CD8-positive, alpha-beta memory T cell (primary cell): ENCODE data around the gene PPP1R14C. TPM values are rescaled to one million over a fixed set of nuclear protein-coding genes. Genes with fewer than 3 reads are reported as not detected.

Source experiments
- CTCF ChIA-PET: fragments of 350-600 bp; sonication (Branson Sonifier 250); formaldehyde crosslinking; loops from one replicate; lab custom pipeline; 2021; ENCODE audit warnings: antibody characterized with exemption; lab: Charles Lee
- POLR2A ChIA-PET: fragments of 350-600 bp; sonication (Branson Sonifier 250); formaldehyde crosslinking; loops from one replicate; lab custom pipeline; 2021; ENCODE audit warnings: antibody characterized with exemption; lab: Charles Lee
- DNase-seq, 5 donors: peaks; one replicate each; pipeline versions ENCODE4 v3.0.0 to v3.0.0-alpha.2; 2020 to 2022; ENCODE audit warnings: mixed read lengths in 1 of 5
- H3K27ac ChIP-seq: one replicate; pipeline ENCODE4 v1.7.0; 2013; ENCODE audit warnings: low read depth, mild to moderate bottlenecking, low read length, moderate library complexity
- H3K27me3 ChIP-seq: 2 replicates; pipeline ENCODE4 v1.7.0; 2013; ENCODE audit warnings: low read length, mild to moderate bottlenecking; ENCODE audit not compliant: insufficient read depth, poor library complexity, severe bottlenecking
- H3K36me3 ChIP-seq: 2 replicates; pipeline ENCODE4 v1.7.0; 2013; ENCODE audit warnings: mild to moderate bottlenecking, low read length, moderate library complexity; ENCODE audit not compliant: insufficient read depth
- H3K4me1 ChIP-seq: 2 replicates; pipeline ENCODE4 v1.7.0; 2013; ENCODE audit warnings: mild to moderate bottlenecking, low read length, moderate library complexity; ENCODE audit not compliant: insufficient read depth
- H3K4me3 ChIP-seq: 2 replicates; pipeline ENCODE4 v1.7.0; 2013; ENCODE audit warnings: mild to moderate bottlenecking, low read length
- H3K9me3 ChIP-seq: 2 replicates; pipeline ENCODE4 v1.7.0; 2013; ENCODE audit warnings: mild to moderate bottlenecking, low read length
- H3K27ac Mint-ChIP-seq, 8 donors: one replicate each; pipeline ENCODE4 v1.8.0; 2020 to 2021; ENCODE audit warnings: mixed read lengths in 8 of 8, mild to moderate bottlenecking in 6 of 8, inconsistent platforms in 3 of 8, moderate library complexity in 3 of 8
- H3K27me3 Mint-ChIP-seq, 2 donors: one replicate each; pipeline ENCODE4 v1.8.0; 2020 to 2021; ENCODE audit warnings: mixed read lengths in 2 of 2, mild to moderate bottlenecking in 1 of 2, moderate library complexity in 1 of 2
- H3K36me3 Mint-ChIP-seq, 3 donors: one replicate each; pipeline ENCODE4 v1.8.0; 2020 to 2021; ENCODE audit warnings: mixed read lengths in 3 of 3, inconsistent platforms in 1 of 3, mild to moderate bottlenecking in 1 of 3
- H3K4me1 Mint-ChIP-seq, 3 donors: one replicate each; pipeline ENCODE4 v1.8.0; 2020 to 2021; ENCODE audit warnings: mixed read lengths in 3 of 3, inconsistent platforms in 1 of 3, mild to moderate bottlenecking in 1 of 3
- H3K4me3 Mint-ChIP-seq, 7 donors: one replicate each; pipeline ENCODE4 v1.8.0; 2020 to 2021; ENCODE audit warnings: mixed read lengths in 7 of 7, mild to moderate bottlenecking in 6 of 7, moderate library complexity in 4 of 7, inconsistent platforms in 2 of 7
- H3K9me3 Mint-ChIP-seq, 5 donors: one replicate each; pipeline ENCODE4 v1.8.0; 2020 to 2022; ENCODE audit warnings: mixed read lengths in 5 of 5, mild to moderate bottlenecking in 3 of 5, moderate library complexity in 2 of 5, inconsistent platforms in 1 of 5
- polyA plus RNA-seq: library from polyadenylated mRNA; unstranded; fragments of 300-500 nt; fragmentation: Illumina TruSeq; gene quantifications from one replicate; pipeline ENCODE4 v1.2.3, GENCODE V29; 2021
- total RNA-seq, 2 experiments: library from RNA; stranded (reverse); gene quantifications; one replicate each; pipeline ENCODE4 v1.2.3, GENCODE V29; 2021

PPP1R14C gene
- total and polyA plus RNA-seq, 3 experiments from 2014 or later: 0.76 to 1.6 (median 1.4) TPM

GRCh38 chr6:150289454-150290071, 146.7 kb downstream of the PPP1R14C start:
- H3K27ac ChIP-seq: no peak overlapping the region
- Mint-ChIP-seq H3K27ac (no peak overlapping the region), H3K27me3 (peaks cover 20 to 31% of the 10 kb centered on the region in 2 donors), H3K4me3 (no peak overlapping the region), H3K36me3 (peaks cover 0 to 7% (median 0%) of the 10 kb centered on the region in 3 donors), H3K4me1 (no peaks in the 10 kb centered on the region), H3K9me3 (no peaks in the 10 kb centered on the region)
- no peaks in the 10 kb centered on the region for H3K27me3 ChIP-seq
- no peak for DNase-seq
- H3K36me3 ChIP-seq: no peaks in the 10 kb centered on the region
- no peak overlapping the region for H3K4me3 ChIP-seq
- no peaks in the 10 kb centered on the region for H3K4me1 ChIP-seq
- no peaks in the 10 kb centered on the region for H3K9me3 ChIP-seq
- POLR2A ChIA-PET: interaction anchor here (0.6 kb wide), 1 partner anchor 9 kb away, joined by 3 read pairs; no protein-coding TSS in a partner anchor
- CTCF ChIA-PET: no interaction called here

DNA sequence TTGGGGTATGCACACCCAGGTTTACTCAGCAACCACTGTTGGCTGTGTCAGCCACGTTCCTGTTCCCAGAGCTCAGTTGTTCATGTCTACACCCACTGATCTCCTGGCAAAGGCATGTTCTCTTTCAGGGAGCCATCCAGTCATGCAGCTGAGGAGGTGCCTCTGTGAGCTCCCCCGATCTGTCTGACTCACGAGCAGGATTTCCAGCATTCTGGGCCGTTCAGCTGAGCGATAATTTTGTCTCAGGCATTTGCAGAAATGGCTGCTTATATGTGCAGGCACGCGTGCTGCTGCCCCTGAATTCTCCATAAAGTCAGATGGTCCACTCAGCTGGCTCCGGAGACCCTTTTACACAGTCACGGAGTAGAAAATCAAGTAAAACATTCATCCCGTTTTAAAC, 147.6 kb downstream of the PPP1R14C start:
- Mint-ChIP-seq H3K36me3 (peaks cover 0 to 7% (median 0%) of the 10 kb centered on the region in 3 donors), H3K4me3 (no peak overlapping the region), H3K4me1 (no peaks in the 10 kb centered on the region), H3K27me3 (peaks cover 16 to 23% of the 10 kb centered on the region in 2 donors), H3K27ac (no peak overlapping the region), H3K9me3 (no peaks in the 10 kb centered on the region)
- no peak for DNase-seq
- H3K4me3 ChIP-seq: no peak overlapping the region
- H3K36me3 ChIP-seq: no peaks in the 10 kb centered on the region
- ChIA-PET POLR2A (no interaction called here), CTCF (no interaction called here)
- H3K4me1 ChIP-seq: no peaks in the 10 kb centered on the region
- H3K27me3 ChIP-seq: no peaks in the 10 kb centered on the region
- H3K27ac ChIP-seq: no peak overlapping the region
- H3K9me3 ChIP-seq: no peaks in the 10 kb centered on the region

- peaks cover 0 to 3% (median 1%) of the 10 kb centered on the region in 5 donors for H3K9me3 Mint-ChIP-seq
- peaks cover 7 to 10% of the 10 kb centered on the region in 2 donors for H3K27me3 Mint-ChIP-seq
- H3K4me1 ChIP-seq: no peaks in the 10 kb centered on the region
- peak overlapping the region in 1 of 8 donors; percentile 51 for H3K27ac Mint-ChIP-seq
- peaks cover 0 to 12% (median 0%) of the 10 kb centered on the region in 3 donors for H3K36me3 Mint-ChIP-seq
- no peak overlapping the region for H3K27ac ChIP-seq
- ChIA-PET POLR2A (no interaction called here), CTCF (no interaction called here)
- no peak for DNase-seq
- H3K4me3 ChIP-seq: no peak overlapping the region
- H3K4me1 Mint-ChIP-seq: no peaks in the 10 kb centered on the region
- H3K4me3 Mint-ChIP-seq: no peak overlapping the region
- H3K36me3 ChIP-seq: no peaks in the 10 kb centered on the region
- no peaks in the 10 kb centered on the region for H3K9me3 ChIP-seq
- H3K27me3 ChIP-seq: no peaks in the 10 kb centered on the region
Observed at GRCh38 chr6:150291968-150292710, 149.3 kb downstream of the PPP1R14C start.

DNA sequence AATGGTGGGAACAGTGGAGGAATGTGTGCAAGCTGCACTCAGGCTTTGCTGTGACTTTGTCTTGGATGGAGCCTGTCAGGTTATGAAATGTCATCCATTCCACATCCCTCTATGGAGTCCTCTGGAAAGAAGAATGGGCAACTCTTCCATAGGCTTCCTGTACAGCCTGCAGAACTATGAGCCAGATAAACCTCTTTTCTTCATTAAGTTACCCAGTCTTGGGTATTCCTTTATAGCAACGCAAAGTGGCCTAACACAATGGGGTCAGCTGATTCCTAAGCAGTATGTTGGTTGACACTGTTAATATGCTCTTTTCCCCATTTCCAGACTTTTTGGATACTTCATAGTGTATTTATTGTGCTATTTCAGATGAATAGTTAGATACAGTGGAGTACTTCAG, 150.2 kb downstream of the PPP1R14C start:
- POLR2A ChIA-PET: no interaction called here
- CTCF ChIA-PET: no interaction called here
- H3K9me3 Mint-ChIP-seq: peaks cover 0 to 9% (median 9%) of the 10 kb centered on the region in 5 donors
- Histone ChIP-seq H3K9me3 (no peaks in the 10 kb centered on the region), H3K36me3 (no peaks in the 10 kb centered on the region), H3K27me3 (no peaks in the 10 kb centered on the region), H3K4me3 (no peak overlapping the region), H3K27ac (peak overlapping the region; percentile 20), H3K4me1 (no peaks in the 10 kb centered on the region)
- no peak for DNase-seq
- peaks cover 6 to 14% of the 10 kb centered on the region in 2 donors for H3K27me3 Mint-ChIP-seq
- peaks cover 0 to 18% (median 1%) of the 10 kb centered on the region in 3 donors for H3K36me3 Mint-ChIP-seq
- H3K27ac Mint-ChIP-seq: no peak overlapping the region
- H3K4me3 Mint-ChIP-seq: no peak overlapping the region
- no peaks in the 10 kb centered on the region for H3K4me1 Mint-ChIP-seq

DNA sequence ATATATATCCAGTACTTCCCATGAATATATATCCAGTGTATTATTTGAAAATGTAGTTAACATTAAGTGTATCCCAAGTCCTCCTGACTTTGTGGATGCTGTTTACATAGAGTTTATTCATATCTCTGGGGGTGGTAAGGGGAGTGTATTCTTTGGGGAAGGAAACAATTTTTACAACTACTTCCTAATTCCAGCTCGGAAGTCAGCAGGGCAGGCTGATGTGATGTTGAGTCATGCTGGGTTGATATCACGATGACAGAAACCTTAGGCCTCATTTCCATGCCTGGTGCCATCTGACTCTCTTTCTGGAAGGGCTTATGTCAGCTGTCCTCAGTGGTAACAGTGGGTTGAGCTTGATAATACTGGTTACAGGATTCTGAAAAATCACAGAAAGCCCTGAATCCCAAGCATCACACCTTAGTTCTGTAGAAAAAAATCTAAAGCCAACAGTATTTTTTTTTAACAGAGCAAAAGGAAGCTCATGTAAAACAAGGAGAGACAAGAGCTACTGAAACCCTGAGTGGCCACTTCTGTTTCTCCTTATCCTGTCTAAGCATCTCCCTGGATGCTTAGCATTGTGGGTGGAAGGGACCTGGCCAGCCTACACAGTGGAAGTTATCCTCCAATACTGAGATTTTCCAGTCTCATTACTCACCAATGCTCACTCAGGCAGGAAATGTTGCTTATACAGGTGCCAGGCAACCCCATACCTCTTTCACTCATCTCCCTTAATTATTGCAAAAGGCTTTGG, 150.8 kb downstream of the PPP1R14C start:
- H3K9me3 ChIP-seq: no peaks in the 10 kb centered on the region
- no peak overlapping the region for H3K4me3 Mint-ChIP-seq
- no peak for DNase-seq
- H3K4me1 ChIP-seq: no peaks in the 10 kb centered on the region
- no peak overlapping the region for H3K4me3 ChIP-seq
- H3K36me3 ChIP-seq: no peaks in the 10 kb centered on the region
- no peak overlapping the region for H3K27ac Mint-ChIP-seq
- CTCF ChIA-PET: no interaction called here
- POLR2A ChIA-PET: no interaction called here
- H3K9me3 Mint-ChIP-seq: peaks cover 0 to 10% (median 9%) of the 10 kb centered on the region in 5 donors
- H3K27ac ChIP-seq: peak overlapping the region; percentile 27
- peaks cover 6 to 14% of the 10 kb centered on the region in 2 donors for H3K27me3 Mint-ChIP-seq
- no peaks in the 10 kb centered on the region for H3K27me3 ChIP-seq
- H3K4me1 Mint-ChIP-seq: no peaks in the 10 kb centered on the region
- H3K36me3 Mint-ChIP-seq: peaks cover 0 to 20% (median 1%) of the 10 kb centered on the region in 3 donors

- POLR2A ChIA-PET: no interaction called here
- Histone ChIP-seq H3K27me3 (no peaks in the 10 kb centered on the region), H3K36me3 (no peaks in the 10 kb centered on the region), H3K9me3 (no peaks in the 10 kb centered on the region), H3K27ac (peak overlapping the region; percentile 13), H3K4me1 (no peaks in the 10 kb centered on the region), H3K4me3 (no peak overlapping the region)
- Mint-ChIP-seq H3K27me3 (peaks cover 0 to 10% of the 10 kb centered on the region in 2 donors), H3K4me1 (peaks cover 0 to 2% (median under 1%) of the 10 kb centered on the region in 3 donors), H3K9me3 (peaks cover 0 to 10% (median 9%) of the 10 kb centered on the region in 5 donors), H3K36me3 (peaks cover 0 to 12% (median 1%) of the 10 kb centered on the region in 3 donors), H3K4me3 (no peak overlapping the region), H3K27ac (no peak overlapping the region)
- CTCF ChIA-PET: interaction anchor here (1.0 kb wide), 1 partner anchor 14 kb away, joined by 3 read pairs; no protein-coding TSS in a partner anchor
- DNase-seq: no peak
Observed at GRCh38 chr6:150296890-150297289, 154.0 kb downstream of the PPP1R14C start.

GRCh38 chr6:150297327-150298029, 154.6 kb downstream of the PPP1R14C start:
- Mint-ChIP-seq H3K4me3 (no peak overlapping the region), H3K9me3 (peaks cover 0 to 10% (median 9%) of the 10 kb centered on the region in 5 donors), H3K27me3 (peaks cover 0 to 9% of the 10 kb centered on the region in 2 donors), H3K27ac (no peak overlapping the region), H3K36me3 (peaks cover 0 to 12% (median 1%) of the 10 kb centered on the region in 3 donors), H3K4me1 (peaks cover 0 to 6% (median 4%) of the 10 kb centered on the region in 3 donors)
- ChIA-PET POLR2A (no interaction called here), CTCF (interaction anchor here (1.0 to 1.2 kb wide), 2 partner anchors 9 to 14 kb away, joined by 3 to 4 read pairs; no protein-coding TSS in a partner anchor)
- no peaks in the 10 kb centered on the region for H3K27me3 ChIP-seq
- H3K27ac ChIP-seq: peak overlapping the region; percentile 13
- DNase-seq: no peak
- no peaks in the 10 kb centered on the region for H3K9me3 ChIP-seq
- H3K4me1 ChIP-seq: no peaks in the 10 kb centered on the region
- no peaks in the 10 kb centered on the region for H3K36me3 ChIP-seq
- H3K4me3 ChIP-seq: no peak overlapping the region
